Mammary epithelial cell (primary cell): ENCODE measurements around the gene ILDR2.

Experiments
- CTCF ChIP-seq, 2 donors: IDR thresholded peaks in 1 of 2; conservative IDR thresholded peaks in 1 of 2; 2 replicates each; pipeline ENCODE4 v1.5.1; 2011 to 2012; ENCODE audit warnings: inconsistent platforms in 2 of 2, low read length in 2 of 2, mild to moderate bottlenecking in 2 of 2, control low read depth in 1 of 2, low read depth in 1 of 2; ENCODE audit not compliant: insufficient read depth in 1 of 2; ENCODE audit errors: extremely low read depth in 1 of 2
- EZH2 ChIP-seq: IDR thresholded peaks from 2 replicates; pipeline ENCODE4 v1.6.1; 2012; ENCODE audit warnings: low read length, inconsistent platforms, borderline replicate concordance

GRCh38 chr1:166888373-166889111 lies 86.8 kb downstream of the ILDR2 start:
- TF ChIP-seq CTCF (conservative IDR thresholded peaks at IDR 0.05 in 1 of 2, IDR thresholded peaks at IDR 0.05 in 1 of 2; ENCODE audit: extremely low read depth in 1 of 2, insufficient read depth in 1 of 2, low read depth in 1 of 2, low read length in 2 of 2): no peak
- TF ChIP-seq EZH2: no peak
